ENCODE results near the gene PAM16.

PAM16 gene

GRCh38 chr16:4319454-4320421 lies 31.4 kb downstream of the PAM16 start:
- peak overlapping the region in 3 of 5 donors; percentile 11 to 37 (median 29) for H3K4me3 ChIP-seq (ENCODE audit: low read depth in 1 of 5, low read length in 5 of 5)
- H3K27me3 ChIP-seq (ENCODE audit: control insufficient read depth in 5 of 5, insufficient read depth in 4 of 5, low read length in 5 of 5) = peaks cover 0 to 11% (median 0%) of the 10 kb centered on the region in 5 donors
- H3K9me3 ChIP-seq (ENCODE audit: control insufficient read depth in 5 of 5, low read length in 5 of 5) = no peaks in the 10 kb centered on the region
- H3K4me1 ChIP-seq (ENCODE audit: control insufficient read depth in 5 of 5, insufficient read depth in 5 of 5, low read length in 5 of 5) = peaks cover 7 to 87% (median 78%) of the 10 kb centered on the region in 5 donors
- peak overlapping the region; percentile 82 for H3K27ac ChIP-seq (ENCODE audit: low read depth, low read length)
- no peaks in the 10 kb centered on the region for H3K36me3 ChIP-seq (ENCODE audit: control insufficient read depth in 5 of 5, insufficient read depth in 5 of 5, low read length in 5 of 5)
- peak overlapping the region in 3 of 5 donors; percentile 8 to 68 (median 21) for H3K9ac ChIP-seq (ENCODE audit: low read length in 5 of 5)

- Histone ChIP-seq H3K9me3 (ENCODE audit: control insufficient read depth in 5 of 5, low read length in 5 of 5) (no peaks in the 10 kb centered on the region), H3K36me3 (ENCODE audit: control insufficient read depth in 5 of 5, insufficient read depth in 5 of 5, low read length in 5 of 5) (no peaks in the 10 kb centered on the region), H3K4me1 (ENCODE audit: control insufficient read depth in 5 of 5, insufficient read depth in 5 of 5, low read length in 5 of 5) (peaks cover 7 to 83% (median 74%) of the 10 kb centered on the region in 5 donors), H3K9ac (ENCODE audit: low read length in 5 of 5) (no peak overlapping the region), H3K27me3 (ENCODE audit: control insufficient read depth in 5 of 5, insufficient read depth in 4 of 5, low read length in 5 of 5) (peaks cover 3 to 19% (median 6%) of the 10 kb centered on the region in 5 donors), H3K27ac (ENCODE audit: low read depth, low read length) (peak overlapping the region; percentile 82), H3K4me3 (ENCODE audit: low read depth in 1 of 5, low read length in 5 of 5) (no peak overlapping the region)
Observed at GRCh38 chr16:4318967-4319366, 32.2 kb downstream of the PAM16 start.

GRCh38 chr16:4318451-4318910 lies 32.6 kb downstream of the PAM16 start:
- peak overlapping the region; percentile 82 for H3K27ac ChIP-seq (ENCODE audit: low read depth, low read length)
- peaks cover 5 to 83% (median 73%) of the 10 kb centered on the region in 5 donors for H3K4me1 ChIP-seq (ENCODE audit: control insufficient read depth in 5 of 5, insufficient read depth in 5 of 5, low read length in 5 of 5)
- H3K9ac ChIP-seq (ENCODE audit: low read length in 5 of 5) = peak overlapping the region in 3 of 5 donors; percentile 7 to 47 (median 16)
- H3K4me3 ChIP-seq (ENCODE audit: low read depth in 1 of 5, low read length in 5 of 5) = peak overlapping the region in 1 of 5 donors; percentile 2
- no peaks in the 10 kb centered on the region for H3K36me3 ChIP-seq (ENCODE audit: control insufficient read depth in 5 of 5, insufficient read depth in 5 of 5, low read length in 5 of 5)
- no peaks in the 10 kb centered on the region for H3K9me3 ChIP-seq (ENCODE audit: control insufficient read depth in 5 of 5, low read length in 5 of 5)
- H3K27me3 ChIP-seq (ENCODE audit: control insufficient read depth in 5 of 5, insufficient read depth in 4 of 5, low read length in 5 of 5) = peaks cover 3 to 20% (median 6%) of the 10 kb centered on the region in 5 donors

GRCh38 chr16:4317532-4318450 lies 33.3 kb downstream of the PAM16 start:
- Histone ChIP-seq H3K27ac (ENCODE audit: low read depth, low read length) (peak overlapping the region; percentile 82), H3K9ac (ENCODE audit: low read length in 5 of 5) (peak overlapping the region in 4 of 5 donors; percentile 16 to 66 (median 64)), H3K36me3 (ENCODE audit: control insufficient read depth in 5 of 5, insufficient read depth in 5 of 5, low read length in 5 of 5) (no peaks in the 10 kb centered on the region), H3K4me3 (ENCODE audit: low read depth in 1 of 5, low read length in 5 of 5) (peak overlapping the region in 3 of 5 donors; percentile 62 to 71 (median 65)), H3K27me3 (ENCODE audit: control insufficient read depth in 5 of 5, insufficient read depth in 4 of 5, low read length in 5 of 5) (peaks cover 3 to 20% (median 6%) of the 10 kb centered on the region in 5 donors), H3K9me3 (ENCODE audit: control insufficient read depth in 5 of 5, low read length in 5 of 5) (no peaks in the 10 kb centered on the region), H3K4me1 (ENCODE audit: control insufficient read depth in 5 of 5, insufficient read depth in 5 of 5, low read length in 5 of 5) (peaks cover 5 to 76% (median 68%) of the 10 kb centered on the region in 5 donors)

- Histone ChIP-seq H3K27me3 (ENCODE audit: control insufficient read depth in 5 of 5, insufficient read depth in 4 of 5, low read length in 5 of 5) (peaks cover 3 to 20% (median 6%) of the 10 kb centered on the region in 5 donors), H3K9ac (ENCODE audit: low read length in 5 of 5) (peak overlapping the region in 4 of 5 donors; percentile 63 to 66 (median 66)), H3K4me1 (ENCODE audit: control insufficient read depth in 5 of 5, insufficient read depth in 5 of 5, low read length in 5 of 5) (peaks cover 5 to 72% (median 63%) of the 10 kb centered on the region in 5 donors), H3K9me3 (ENCODE audit: control insufficient read depth in 5 of 5, low read length in 5 of 5) (no peaks in the 10 kb centered on the region), H3K36me3 (ENCODE audit: control insufficient read depth in 5 of 5, insufficient read depth in 5 of 5, low read length in 5 of 5) (no peaks in the 10 kb centered on the region), H3K27ac (ENCODE audit: low read depth, low read length) (peak overlapping the region; percentile 82), H3K4me3 (ENCODE audit: low read depth in 1 of 5, low read length in 5 of 5) (peak overlapping the region in 4 of 5 donors; percentile 62 to 71 (median 66))
Observed at GRCh38 chr16:4316864-4317531, 34.1 kb downstream of the PAM16 start.

- Histone ChIP-seq H3K36me3 (ENCODE audit: control insufficient read depth in 5 of 5, insufficient read depth in 5 of 5, low read length in 5 of 5) (no peaks in the 10 kb centered on the region), H3K27ac (ENCODE audit: low read depth, low read length) (peak overlapping the region; percentile 82), H3K4me3 (ENCODE audit: low read depth in 1 of 5, low read length in 5 of 5) (peak overlapping the region in 4 of 5 donors; percentile 62 to 71 (median 66)), H3K4me1 (ENCODE audit: control insufficient read depth in 5 of 5, insufficient read depth in 5 of 5, low read length in 5 of 5) (peaks cover 5 to 65% (median 58%) of the 10 kb centered on the region in 5 donors), H3K9ac (ENCODE audit: low read length in 5 of 5) (peak overlapping the region in 4 of 5 donors; percentile 63 to 66 (median 66)), H3K9me3 (ENCODE audit: control insufficient read depth in 5 of 5, low read length in 5 of 5) (no peaks in the 10 kb centered on the region), H3K27me3 (ENCODE audit: control insufficient read depth in 5 of 5, insufficient read depth in 4 of 5, low read length in 5 of 5) (peaks cover 3 to 20% (median 6%) of the 10 kb centered on the region in 5 donors)
Observed at GRCh38 chr16:4316108-4316863, 34.8 kb downstream of the PAM16 start.

- Histone ChIP-seq H3K27me3 (ENCODE audit: control insufficient read depth in 5 of 5, insufficient read depth in 4 of 5, low read length in 5 of 5) (peaks cover 3 to 20% (median 6%) of the 10 kb centered on the region in 5 donors), H3K9ac (ENCODE audit: low read length in 5 of 5) (peak within 1 kb of the TSS in 4 of 5 donors; percentile 63 to 74 (median 66)), H3K36me3 (ENCODE audit: control insufficient read depth in 5 of 5, insufficient read depth in 5 of 5, low read length in 5 of 5) (no peaks in the 10 kb centered on the region), H3K4me1 (ENCODE audit: control insufficient read depth in 5 of 5, insufficient read depth in 5 of 5, low read length in 5 of 5) (peaks cover 5 to 57% (median 49%) of the 10 kb centered on the region in 5 donors), H3K27ac (ENCODE audit: low read depth, low read length) (peak within 1 kb of the TSS; percentile 82), H3K9me3 (ENCODE audit: control insufficient read depth in 5 of 5, low read length in 5 of 5) (no peaks in the 10 kb centered on the region), H3K4me3 (ENCODE audit: low read depth in 1 of 5, low read length in 5 of 5) (peak within 1 kb of the TSS in 4 of 5 donors; percentile 62 to 71 (median 66))
Observed at GRCh38 chr16:4315186-4316107, 35.7 kb downstream of the PAM16 start, which contains the start of gene GLIS2. GLIS2 (plus strand) TSS chr16:4316067; CDS start chr16:4332281, 16,214 bp downstream.

Data from subcutaneous abdominal adipose tissue (tissue), 5 donors.